ENCODE measurements around the gene HBB.

Gene HBB

GRCh38 chr11:5227681-5228080 lies 810 bp upstream of the HBB start:
- DNase-seq (ENCODE audit: low read depth) = no peak

- no peak for DNase-seq (ENCODE audit: low read depth)
Measured at GRCh38 chr11:5225480-5225871, 1.4 kb downstream of the HBB start.

GRCh38 chr11:5224538-5225479 lies 2.1 kb downstream of the HBB start:
- DNase-seq (ENCODE audit: low read depth) = no peak

GRCh38 chr11:5223686-5224085 lies 3.2 kb downstream of the HBB start:
- no peak for DNase-seq (ENCODE audit: low read depth)

- DNase-seq (ENCODE audit: low read depth) = no peak
Measured at GRCh38 chr11:5223146-5223545, 3.7 kb downstream of the HBB start.

- DNase-seq (ENCODE audit: low read depth) = no peak
Measured at GRCh38 chr11:5210376-5210885, 16.4 kb downstream of the HBB start.

GRCh38 chr11:5204787-5205186 lies 22.1 kb downstream of the HBB start:
- DNase-seq (ENCODE audit: low read depth) = no peak

- DNase-seq (ENCODE audit: low read depth) = no peak
Measured at GRCh38 chr11:5203366-5203765, 23.5 kb downstream of the HBB start.

DNA sequence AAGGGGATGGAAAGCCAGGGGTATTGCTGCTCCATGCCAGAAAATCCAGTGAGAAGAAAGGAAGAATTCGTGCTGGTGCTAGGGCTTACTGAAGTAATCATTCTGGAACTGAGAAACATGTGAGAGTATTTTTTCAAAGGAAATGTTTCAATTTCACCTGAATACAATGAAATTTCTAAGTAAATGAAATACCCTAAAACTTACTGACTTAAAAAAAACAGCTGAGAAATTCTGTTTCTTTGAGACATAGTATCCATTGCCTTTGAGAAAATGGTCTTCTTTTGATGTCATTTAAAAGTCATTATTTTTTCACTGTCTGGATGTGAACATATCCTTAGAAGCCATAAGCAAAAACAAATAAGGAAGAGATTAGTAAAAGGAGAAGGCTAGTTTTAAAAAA lies 26.3 kb downstream of the HBB start, which contains the start of gene OR51V1:
Gene OR51V1 (minus strand): TSS at position 101 of the 400 bp plus-strand sequence. CDS start 0 bp downstream, at position 101.
- no peak for DNase-seq (ENCODE audit: low read depth)

GRCh38 chr11:5198285-5198684 lies 28.6 kb downstream of the HBB start:
- no peak for DNase-seq (ENCODE audit: low read depth)

- no peak for DNase-seq (ENCODE audit: low read depth)
Measured at GRCh38 chr11:5197536-5197935, 29.3 kb downstream of the HBB start.

DNA sequence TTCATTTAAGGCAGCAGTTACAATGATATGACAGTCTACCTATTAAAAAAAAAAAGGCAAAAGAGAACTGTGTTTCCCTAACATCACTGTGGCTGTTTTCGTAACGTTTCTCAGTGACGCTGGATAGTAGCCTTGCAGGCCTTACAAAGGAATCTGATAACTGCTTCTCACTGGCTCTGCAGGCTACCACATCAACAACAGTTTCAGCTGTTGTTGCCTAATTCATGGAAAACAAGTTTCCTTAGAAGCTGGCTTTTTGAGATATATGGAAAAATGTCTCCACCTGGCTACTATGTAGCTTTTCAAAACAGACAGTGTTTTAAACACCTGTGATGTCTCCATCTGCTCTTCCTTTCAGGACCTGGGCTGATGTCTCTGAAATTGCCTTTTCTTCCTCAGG lies 30.1 kb downstream of the HBB start:
- no peak for DNase-seq (ENCODE audit: low read depth)

DNA sequence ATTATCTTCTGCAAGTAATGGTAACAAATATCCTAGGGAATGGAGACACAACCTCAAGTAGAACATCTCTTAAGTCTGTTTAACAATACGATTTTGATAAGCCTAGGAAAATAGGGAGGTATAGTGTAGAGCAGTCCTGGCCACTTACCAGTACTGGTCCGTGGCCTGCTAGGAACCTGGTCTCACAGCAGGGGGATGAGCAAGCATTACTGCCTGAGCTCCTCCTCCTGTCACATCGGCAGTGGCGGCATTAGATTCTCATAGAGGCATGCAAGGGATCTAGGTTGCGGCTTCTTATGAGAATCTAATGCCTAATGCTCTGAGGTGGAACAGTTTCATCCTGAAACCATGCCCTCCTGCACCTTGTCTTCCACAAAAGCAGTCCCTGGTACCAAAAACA lies 30.8 kb downstream of the HBB start:
- DNase-seq (ENCODE audit: low read depth) = no peak

DNA sequence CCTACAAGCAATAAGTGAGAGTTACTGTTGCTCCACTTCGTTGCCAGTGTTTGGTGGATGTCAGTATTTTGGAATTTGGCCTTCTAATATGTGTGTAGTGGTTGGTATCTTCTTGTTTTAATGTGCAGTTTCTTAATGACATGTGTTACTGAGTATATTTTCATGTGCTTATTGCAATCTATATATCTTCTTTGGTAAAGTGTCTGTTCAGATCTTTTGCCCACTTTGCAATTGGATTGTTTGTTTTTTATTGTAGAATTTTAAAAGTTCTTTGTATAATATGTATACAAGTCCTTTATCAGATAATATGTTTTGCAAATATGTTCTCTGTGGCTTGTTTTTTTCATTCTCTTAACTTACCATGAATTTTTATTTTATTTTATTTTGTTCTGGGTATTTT lies 34.1 kb downstream of the HBB start:
- DNase-seq (ENCODE audit: low read depth) = no peak

DNA sequence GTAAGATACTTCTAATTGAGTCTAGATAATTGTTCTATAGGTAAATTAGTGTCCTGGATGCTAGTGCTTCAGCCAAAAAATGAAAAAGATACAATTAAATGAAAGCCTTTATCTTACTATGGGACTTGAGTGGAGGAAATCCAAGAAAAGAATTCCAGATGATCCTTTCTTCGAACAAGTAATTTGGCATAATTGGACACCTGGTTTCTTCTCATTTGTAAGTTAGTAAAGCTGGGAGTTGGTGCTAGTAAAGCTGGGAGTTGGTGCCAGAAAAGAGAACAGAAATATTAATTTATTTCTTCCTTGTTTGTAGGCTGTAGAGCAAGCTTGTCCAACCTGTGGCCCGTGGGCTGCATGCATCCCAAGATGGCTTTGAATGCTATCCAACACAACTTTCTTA lies 38.7 kb downstream of the HBB start:
- no peak for DNase-seq (ENCODE audit: low read depth)

DNA sequence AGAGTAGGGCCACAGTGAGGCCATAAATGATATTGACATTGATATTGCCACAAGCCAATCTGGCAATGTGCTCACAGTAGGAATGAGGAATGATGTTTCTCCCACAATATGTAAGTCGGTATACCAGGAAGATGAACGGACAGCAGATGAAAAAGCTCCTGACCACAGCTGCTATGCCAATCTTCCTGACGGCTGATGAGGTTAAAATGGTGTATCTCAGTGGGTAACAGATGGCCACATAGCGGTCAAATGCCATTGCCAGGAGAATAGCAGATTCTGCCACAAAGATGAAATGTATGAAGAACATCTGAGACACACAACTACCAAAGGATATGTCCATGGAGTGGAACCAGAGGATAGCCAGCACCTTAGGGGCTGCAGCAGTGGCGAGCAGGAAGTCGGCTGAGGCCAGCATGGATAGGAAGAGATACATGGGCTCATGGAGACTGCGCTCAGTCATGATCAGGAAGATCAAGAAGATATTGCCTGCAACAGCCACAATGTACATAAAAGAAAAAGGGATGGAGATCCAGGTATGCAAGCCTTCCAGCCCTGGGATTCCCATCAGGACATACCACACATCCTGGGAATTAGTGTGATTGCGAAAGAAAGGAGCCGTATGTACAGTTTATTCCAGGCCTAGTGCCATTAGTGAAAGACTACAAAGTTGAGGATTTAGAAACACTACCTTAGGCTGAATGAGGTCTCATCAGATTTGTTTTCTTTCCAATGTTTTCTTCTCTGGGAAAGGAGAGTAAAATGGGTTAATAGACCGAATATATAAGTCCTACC lies 48.6 kb downstream of the HBB start:
- no peak for DNase-seq (ENCODE audit: low read depth)
